Activated naive CD8-positive, alpha-beta T cell treated with anti-CD3 and anti-CD28 coated beads for 36 hours (primary cell): Measurements from ENCODE around the gene APBB1. TPM values are rescaled to one million over a fixed set of nuclear protein-coding genes. Genes with fewer than 3 reads are reported as not detected.

Experiments
- DNase-seq: peaks from one replicate; pipeline ENCODE4 v3.0.0; 2021
- H3K27ac Mint-ChIP-seq: one replicate; pipeline ENCODE4 v1.8.0; 2022; ENCODE audit warnings: mild to moderate bottlenecking, moderate library complexity, mixed read lengths
- H3K27me3 Mint-ChIP-seq: one replicate; pipeline ENCODE4 v1.8.0; 2022; ENCODE audit warnings: mild to moderate bottlenecking, mixed read lengths
- H3K36me3 Mint-ChIP-seq: one replicate; pipeline ENCODE4 v1.8.0; 2021; ENCODE audit warnings: mild to moderate bottlenecking, mixed read lengths
- H3K4me1 Mint-ChIP-seq: one replicate; pipeline ENCODE4 v1.8.0; 2021; ENCODE audit warnings: mixed read lengths
- H3K4me3 Mint-ChIP-seq: one replicate; pipeline ENCODE4 v1.8.0; 2022; ENCODE audit warnings: mild to moderate bottlenecking, moderate library complexity, mixed read lengths
- H3K9me3 Mint-ChIP-seq: one replicate; pipeline ENCODE4 v1.8.0; 2022; ENCODE audit warnings: mixed read lengths
- total RNA-seq, 2 experiments: library from RNA; stranded (reverse); gene quantifications; one replicate each; pipeline ENCODE4 v1.2.3, GENCODE V29; 2021

APBB1 gene
- total RNA-seq, 2 experiments from 2014 or later, result 29.2 to 32.3 TPM

- Mint-ChIP-seq H3K4me1 (peaks cover 54% of the 10 kb centered on the region), H3K4me3 (peak within 1 kb of the TSS; percentile 89), H3K27me3 (no peaks in the 10 kb centered on the region), H3K9me3 (no peaks in the 10 kb centered on the region), H3K36me3 (peaks cover 6% of the 10 kb centered on the region), H3K27ac (peak within 1 kb of the TSS; percentile 98)
- DNase-seq, result peak; percentile 94
Measured at GRCh38 chr11:6389905-6390717, 28.8 kb downstream of the APBB1 start, which contains the start of gene SMPD1. Gene SMPD1, plus strand, starts transcription at chr11:6390474. Its CDS starts 125 bp downstream, at chr11:6390599.

- H3K4me1 Mint-ChIP-seq, result peaks cover 47% of the 10 kb centered on the region
- H3K27ac Mint-ChIP-seq, result no peak overlapping the region
- H3K4me3 Mint-ChIP-seq, result peak overlapping the region; percentile 89
- no peaks in the 10 kb centered on the region for H3K9me3 Mint-ChIP-seq
- DNase-seq, result no peak
- H3K27me3 Mint-ChIP-seq, result no peaks in the 10 kb centered on the region
- H3K36me3 Mint-ChIP-seq, result peaks cover 6% of the 10 kb centered on the region
Measured at GRCh38 chr11:6388748-6389147, 30.1 kb downstream of the APBB1 start.

DNA sequence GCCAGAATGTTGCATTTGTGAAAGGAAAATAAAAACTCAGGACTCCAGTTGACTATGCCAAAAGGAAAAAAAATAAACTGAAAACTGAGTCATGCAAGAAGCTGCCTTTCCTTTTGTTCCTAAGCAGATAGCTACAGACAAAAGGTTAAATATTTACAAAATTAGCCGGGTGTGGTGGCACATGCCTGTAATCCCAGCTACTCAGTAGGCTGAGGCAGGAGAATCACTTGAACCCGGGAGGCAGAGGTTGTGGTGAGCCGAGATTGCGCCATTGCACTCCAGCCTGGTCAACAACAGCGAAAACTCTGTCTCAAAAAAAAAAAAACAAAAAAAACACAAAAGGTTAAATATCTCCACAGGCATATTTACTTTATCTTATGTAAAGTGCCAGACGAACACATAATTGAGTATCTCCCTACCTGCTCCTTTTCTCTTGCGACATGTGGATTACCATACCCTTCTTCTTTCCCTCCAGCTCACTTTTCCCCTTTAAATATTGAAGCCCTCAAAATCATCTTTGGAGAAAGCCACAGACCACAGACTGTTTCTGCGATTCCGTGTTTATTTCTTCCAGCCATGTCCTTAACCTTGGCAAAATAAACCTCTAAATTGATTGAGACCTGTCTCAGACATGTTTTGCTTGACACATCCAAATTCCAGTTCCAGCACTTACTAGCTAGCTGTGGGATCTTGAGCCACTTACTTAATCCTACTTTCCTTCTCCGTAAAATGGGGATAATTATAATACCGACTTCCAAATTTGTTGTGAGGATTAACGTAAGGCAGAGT, 30.9 kb downstream of the APBB1 start:
- Mint-ChIP-seq H3K4me3 (no peak overlapping the region), H3K4me1 (peaks cover 44% of the 10 kb centered on the region), H3K27ac (no peak overlapping the region), H3K9me3 (no peaks in the 10 kb centered on the region), H3K36me3 (peaks cover 5% of the 10 kb centered on the region), H3K27me3 (no peaks in the 10 kb centered on the region)
- no peak for DNase-seq

DNA sequence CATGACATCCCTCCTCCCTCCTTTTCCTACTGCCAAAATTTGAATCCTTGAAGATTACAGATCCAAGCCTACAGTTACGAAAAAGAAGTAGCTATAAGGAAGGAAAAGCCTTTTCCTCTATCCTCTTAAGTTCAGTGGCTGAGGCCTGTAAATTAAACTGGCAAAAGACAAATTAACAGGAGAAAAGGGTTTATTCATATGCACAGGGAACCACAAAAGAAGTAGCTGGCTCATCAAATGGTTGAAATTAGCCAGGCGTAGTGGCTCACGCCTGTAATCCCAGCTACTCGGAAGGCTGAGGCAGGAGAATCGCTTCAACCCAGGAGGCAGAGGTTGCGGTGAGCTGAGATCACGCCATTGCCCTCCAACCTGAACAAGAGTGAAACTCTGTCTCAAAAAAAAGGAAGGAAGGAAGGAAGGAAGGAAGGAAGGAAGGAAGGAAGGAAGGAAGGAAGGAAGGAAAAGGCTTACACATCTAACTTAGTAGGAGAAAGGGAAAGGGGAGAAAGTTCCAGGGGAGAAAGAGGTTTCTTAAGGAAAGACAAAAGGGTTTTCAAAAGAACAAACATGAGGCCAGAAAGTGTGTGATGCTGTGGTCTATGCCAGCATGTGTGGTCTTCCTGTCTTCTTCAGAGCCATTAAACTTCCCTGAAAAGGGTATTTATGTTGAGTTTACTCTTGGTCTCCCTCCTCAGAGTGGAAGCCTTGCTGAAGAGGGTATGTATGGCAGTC, 33.7 kb downstream of the APBB1 start:
- no peak overlapping the region for H3K4me3 Mint-ChIP-seq
- H3K9me3 Mint-ChIP-seq, result no peaks in the 10 kb centered on the region
- no peaks in the 10 kb centered on the region for H3K27me3 Mint-ChIP-seq
- H3K36me3 Mint-ChIP-seq, result no peaks in the 10 kb centered on the region
- H3K4me1 Mint-ChIP-seq, result peaks cover 23% of the 10 kb centered on the region
- DNase-seq, result no peak
- H3K27ac Mint-ChIP-seq, result no peak overlapping the region

GRCh38 chr11:6378640-6378989, 40.3 kb downstream of the APBB1 start:
- H3K9me3 Mint-ChIP-seq, result no peaks in the 10 kb centered on the region
- H3K27ac Mint-ChIP-seq, result peak overlapping the region; percentile 58
- no peaks in the 10 kb centered on the region for H3K27me3 Mint-ChIP-seq
- DNase-seq, result no peak
- peaks cover 24% of the 10 kb centered on the region for H3K4me1 Mint-ChIP-seq
- no peaks in the 10 kb centered on the region for H3K36me3 Mint-ChIP-seq
- no peak overlapping the region for H3K4me3 Mint-ChIP-seq

DNA sequence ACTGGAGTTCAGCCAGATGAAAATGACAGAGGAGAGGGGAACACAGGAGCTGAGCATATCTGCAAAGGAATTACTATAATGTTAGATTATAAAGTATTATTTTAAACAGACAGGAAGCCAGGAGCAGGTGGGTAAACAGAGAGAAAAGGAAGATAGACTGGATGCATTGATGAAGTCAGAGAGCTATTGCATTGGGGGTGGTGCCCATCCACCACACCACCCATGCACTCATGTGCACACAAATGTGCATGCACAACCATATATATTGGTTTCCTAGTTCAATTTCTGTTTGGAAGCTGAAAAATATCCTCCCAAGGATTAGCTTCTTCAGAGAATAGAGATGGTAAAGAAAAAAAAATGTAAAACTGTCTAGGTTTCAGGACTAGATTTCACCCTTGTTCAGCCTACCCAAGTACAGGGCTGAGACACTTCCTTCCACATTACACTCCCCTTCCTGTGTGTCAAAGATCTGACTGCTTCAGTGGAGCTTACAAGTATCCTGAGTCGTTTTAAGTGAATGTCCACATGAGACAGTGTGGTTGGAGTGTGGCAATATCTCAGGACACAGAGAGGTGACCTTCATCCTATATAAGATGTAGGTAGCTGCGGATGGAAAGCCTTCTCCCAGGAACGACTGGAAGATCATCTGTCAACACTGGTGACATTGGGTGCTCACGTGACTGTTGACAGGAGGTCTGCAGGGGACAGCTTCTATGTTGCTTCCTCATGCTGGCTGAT, 40.8 kb downstream of the APBB1 start:
- Mint-ChIP-seq H3K9me3 (no peaks in the 10 kb centered on the region), H3K27ac (peak overlapping the region; percentile 58), H3K4me3 (no peak overlapping the region), H3K27me3 (no peaks in the 10 kb centered on the region), H3K36me3 (no peaks in the 10 kb centered on the region), H3K4me1 (peaks cover 24% of the 10 kb centered on the region)
- DNase-seq, result no peak

GRCh38 chr11:6371825-6372224, 47.1 kb downstream of the APBB1 start:
- no peak overlapping the region for H3K4me3 Mint-ChIP-seq
- no peaks in the 10 kb centered on the region for H3K9me3 Mint-ChIP-seq
- H3K4me1 Mint-ChIP-seq, result peaks cover 5% of the 10 kb centered on the region
- no peak overlapping the region for H3K27ac Mint-ChIP-seq
- H3K36me3 Mint-ChIP-seq, result no peaks in the 10 kb centered on the region
- H3K27me3 Mint-ChIP-seq, result no peaks in the 10 kb centered on the region
- no peak for DNase-seq

DNA sequence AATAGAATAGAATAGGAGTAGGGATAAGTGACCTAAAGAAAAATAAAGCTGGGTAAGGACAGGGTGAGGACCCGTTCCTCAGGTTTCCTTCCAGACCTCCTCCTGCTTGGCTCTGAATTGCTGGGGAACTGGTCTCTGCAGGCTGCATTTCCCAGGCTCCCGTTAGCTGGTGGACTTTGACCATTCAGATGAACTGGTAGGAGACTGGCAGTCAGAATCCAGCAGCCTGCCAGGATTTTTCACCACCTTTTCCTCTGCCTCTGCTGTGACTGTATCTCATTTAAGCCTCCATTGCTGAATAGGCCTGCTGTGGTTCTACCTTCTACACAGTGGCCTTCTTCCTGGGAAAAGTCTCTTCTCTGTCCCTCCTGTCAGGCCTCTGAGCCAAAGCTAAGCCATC, 53.2 kb downstream of the APBB1 start:
- no peak overlapping the region for H3K4me3 Mint-ChIP-seq
- H3K27me3 Mint-ChIP-seq, result no peaks in the 10 kb centered on the region
- no peaks in the 10 kb centered on the region for H3K36me3 Mint-ChIP-seq
- H3K4me1 Mint-ChIP-seq, result no peaks in the 10 kb centered on the region
- H3K27ac Mint-ChIP-seq, result no peak overlapping the region
- no peak for DNase-seq
- H3K9me3 Mint-ChIP-seq, result no peaks in the 10 kb centered on the region

- Mint-ChIP-seq H3K4me1 (no peaks in the 10 kb centered on the region), H3K36me3 (no peaks in the 10 kb centered on the region), H3K27me3 (no peaks in the 10 kb centered on the region), H3K27ac (no peak overlapping the region), H3K4me3 (no peak overlapping the region), H3K9me3 (no peaks in the 10 kb centered on the region)
- peak; percentile 74 for DNase-seq
Measured at GRCh38 chr11:6362873-6363678, 55.8 kb downstream of the APBB1 start.

DNA sequence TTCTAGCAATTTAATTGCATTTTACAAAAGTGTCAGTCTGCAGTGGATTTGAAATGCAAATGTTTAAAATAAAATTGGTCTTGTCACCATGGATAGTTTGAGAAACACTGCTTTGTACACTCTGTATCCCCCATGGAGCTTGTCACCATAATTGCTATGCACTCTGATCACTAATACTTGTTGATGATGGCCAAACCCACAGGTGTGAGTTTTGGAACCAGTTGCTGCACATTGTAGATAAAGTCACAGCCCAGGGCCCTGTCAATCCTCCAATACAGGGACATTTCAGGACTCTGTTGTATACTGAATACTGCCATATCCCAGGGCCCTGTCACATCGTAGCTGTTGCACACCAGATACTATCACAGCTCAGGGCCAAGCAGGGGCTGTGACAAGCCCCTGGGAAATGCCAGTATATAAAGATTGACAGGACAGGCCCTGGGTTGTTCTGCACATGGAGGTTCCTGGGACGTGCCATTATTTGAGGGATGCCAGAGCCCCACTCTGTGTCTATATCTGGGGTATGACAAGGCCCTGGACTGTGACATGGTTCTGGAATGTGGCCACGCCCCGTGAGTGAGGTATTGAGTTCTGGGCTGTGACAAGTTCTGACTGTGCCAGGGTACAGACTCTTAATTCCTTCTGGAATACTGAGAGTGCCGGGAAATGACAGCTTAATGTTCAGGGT, 56.6 kb downstream of the APBB1 start:
- no peaks in the 10 kb centered on the region for H3K36me3 Mint-ChIP-seq
- peaks cover 3% of the 10 kb centered on the region for H3K4me1 Mint-ChIP-seq
- H3K27ac Mint-ChIP-seq, result no peak overlapping the region
- DNase-seq, result no peak
- H3K9me3 Mint-ChIP-seq, result no peaks in the 10 kb centered on the region
- no peak overlapping the region for H3K4me3 Mint-ChIP-seq
- H3K27me3 Mint-ChIP-seq, result no peaks in the 10 kb centered on the region

GRCh38 chr11:6360183-6360582, 58.7 kb downstream of the APBB1 start:
- H3K36me3 Mint-ChIP-seq, result no peaks in the 10 kb centered on the region
- no peaks in the 10 kb centered on the region for H3K27me3 Mint-ChIP-seq
- H3K4me3 Mint-ChIP-seq, result no peak overlapping the region
- no peak for DNase-seq
- H3K27ac Mint-ChIP-seq, result no peak overlapping the region
- H3K4me1 Mint-ChIP-seq, result peaks cover 8% of the 10 kb centered on the region
- no peaks in the 10 kb centered on the region for H3K9me3 Mint-ChIP-seq

GRCh38 chr11:6357222-6357621, 61.7 kb downstream of the APBB1 start:
- Mint-ChIP-seq H3K27ac (no peak overlapping the region), H3K4me3 (no peak overlapping the region), H3K9me3 (no peaks in the 10 kb centered on the region), H3K36me3 (no peaks in the 10 kb centered on the region), H3K4me1 (peaks cover 13% of the 10 kb centered on the region), H3K27me3 (no peaks in the 10 kb centered on the region)
- DNase-seq, result peak; percentile 34

DNA sequence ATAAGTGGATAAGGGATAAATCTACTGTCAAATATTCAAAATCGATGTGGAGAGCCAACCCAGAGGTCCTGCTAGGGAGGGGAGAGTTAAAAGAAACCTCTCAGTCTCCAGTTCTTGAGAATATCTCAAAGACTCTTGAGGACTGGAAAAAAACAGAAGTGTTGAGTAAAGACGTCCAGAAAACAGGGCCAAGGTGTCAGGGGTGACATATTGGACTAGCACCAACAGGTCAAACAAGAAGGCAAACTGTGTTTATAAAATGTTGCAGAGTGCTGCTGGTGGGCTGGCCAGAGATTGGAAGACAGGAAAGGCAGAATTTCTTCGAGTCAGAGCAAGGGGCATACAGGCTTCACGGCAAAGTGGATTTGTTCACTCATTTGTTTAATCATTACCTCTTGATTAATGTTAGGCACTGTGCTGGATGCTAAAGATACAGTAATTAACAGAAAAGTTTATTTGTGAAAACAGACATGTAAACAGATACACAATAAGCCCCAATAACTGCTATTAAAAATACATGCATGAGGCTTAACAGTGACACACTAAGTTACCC, 62.3 kb downstream of the APBB1 start:
- Mint-ChIP-seq H3K36me3 (no peaks in the 10 kb centered on the region), H3K27me3 (no peaks in the 10 kb centered on the region), H3K4me3 (no peak overlapping the region), H3K27ac (no peak overlapping the region), H3K4me1 (peaks cover 19% of the 10 kb centered on the region), H3K9me3 (no peaks in the 10 kb centered on the region)
- no peak for DNase-seq
